Measurements from ENCODE around the gene CYTH1.

Gene CYTH1

GRCh38 chr17:78684026-78684425, 98.0 kb downstream of the CYTH1 start:
- peaks cover 17% of the 10 kb centered on the region; the same call in 1 of the 2 replicates for H3K36me3 ChIP-seq (ENCODE audit: insufficient read depth, low read length)
- no peak overlapping the region for H3K9ac ChIP-seq (ENCODE audit: low read depth, low read length)
- H3K9me3 ChIP-seq (ENCODE audit: control insufficient read depth, insufficient read depth, low read length): no peaks in the 10 kb centered on the region
- peaks cover 21% of the 10 kb centered on the region for H3K4me1 ChIP-seq (ENCODE audit: insufficient read depth, low read length)

DNA sequence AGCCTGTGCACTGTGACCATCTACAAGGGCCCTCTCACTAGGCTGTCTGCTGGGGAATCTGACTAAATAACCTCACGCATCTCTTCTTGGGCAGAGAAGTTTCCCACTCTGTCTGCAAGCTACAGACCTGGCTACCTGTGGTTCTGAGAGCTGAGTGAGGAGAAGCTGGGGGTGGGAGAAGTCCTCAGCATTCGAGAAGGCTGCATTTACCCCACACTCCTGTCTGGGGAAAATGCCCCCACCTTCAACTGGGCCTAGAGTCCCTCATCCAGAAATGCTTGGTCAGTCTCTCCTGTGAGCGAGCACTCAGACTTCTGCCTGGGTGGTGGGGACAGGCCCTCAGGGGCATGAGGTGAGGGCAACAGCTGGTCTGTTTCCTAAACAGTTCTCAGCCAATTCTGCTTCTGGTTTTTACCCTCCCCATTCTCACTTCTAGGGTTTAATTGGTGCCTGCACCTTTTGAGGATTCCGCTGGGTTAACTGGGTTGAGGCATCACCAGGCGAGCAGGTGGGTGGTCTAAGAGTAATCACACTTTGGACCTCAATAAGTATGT, 98.6 kb downstream of the CYTH1 start:
- H3K9me3 ChIP-seq (ENCODE audit: control insufficient read depth, insufficient read depth, low read length): no peaks in the 10 kb centered on the region
- peaks cover 21% of the 10 kb centered on the region for H3K4me1 ChIP-seq (ENCODE audit: insufficient read depth, low read length)
- H3K9ac ChIP-seq (ENCODE audit: low read depth, low read length): no peak overlapping the region
- H3K36me3 ChIP-seq (ENCODE audit: insufficient read depth, low read length): peaks cover 18% of the 10 kb centered on the region; the same call in 1 of the 2 replicates

- Histone ChIP-seq H3K9ac (ENCODE audit: low read depth, low read length) (no peak overlapping the region), H3K36me3 (ENCODE audit: insufficient read depth, low read length) (peaks cover 16% of the 10 kb centered on the region; the same call in 1 of the 2 replicates), H3K9me3 (ENCODE audit: control insufficient read depth, insufficient read depth, low read length) (no peaks in the 10 kb centered on the region), H3K4me1 (ENCODE audit: insufficient read depth, low read length) (peaks cover 21% of the 10 kb centered on the region)
Measured at GRCh38 chr17:78682363-78682762, 99.7 kb downstream of the CYTH1 start.

- Histone ChIP-seq H3K36me3 (ENCODE audit: insufficient read depth, low read length) (0 out of 2 replicates have a peak, but pooled peaks cover 16% of the 10 kb centered on the region), H3K4me1 (ENCODE audit: insufficient read depth, low read length) (peaks cover 17% of the 10 kb centered on the region; the same call in 1 of the 2 replicates), H3K9ac (ENCODE audit: low read depth, low read length) (no peak overlapping the region), H3K9me3 (ENCODE audit: control insufficient read depth, insufficient read depth, low read length) (no peaks in the 10 kb centered on the region)
Measured at GRCh38 chr17:78680436-78680835, 101.6 kb downstream of the CYTH1 start.

DNA sequence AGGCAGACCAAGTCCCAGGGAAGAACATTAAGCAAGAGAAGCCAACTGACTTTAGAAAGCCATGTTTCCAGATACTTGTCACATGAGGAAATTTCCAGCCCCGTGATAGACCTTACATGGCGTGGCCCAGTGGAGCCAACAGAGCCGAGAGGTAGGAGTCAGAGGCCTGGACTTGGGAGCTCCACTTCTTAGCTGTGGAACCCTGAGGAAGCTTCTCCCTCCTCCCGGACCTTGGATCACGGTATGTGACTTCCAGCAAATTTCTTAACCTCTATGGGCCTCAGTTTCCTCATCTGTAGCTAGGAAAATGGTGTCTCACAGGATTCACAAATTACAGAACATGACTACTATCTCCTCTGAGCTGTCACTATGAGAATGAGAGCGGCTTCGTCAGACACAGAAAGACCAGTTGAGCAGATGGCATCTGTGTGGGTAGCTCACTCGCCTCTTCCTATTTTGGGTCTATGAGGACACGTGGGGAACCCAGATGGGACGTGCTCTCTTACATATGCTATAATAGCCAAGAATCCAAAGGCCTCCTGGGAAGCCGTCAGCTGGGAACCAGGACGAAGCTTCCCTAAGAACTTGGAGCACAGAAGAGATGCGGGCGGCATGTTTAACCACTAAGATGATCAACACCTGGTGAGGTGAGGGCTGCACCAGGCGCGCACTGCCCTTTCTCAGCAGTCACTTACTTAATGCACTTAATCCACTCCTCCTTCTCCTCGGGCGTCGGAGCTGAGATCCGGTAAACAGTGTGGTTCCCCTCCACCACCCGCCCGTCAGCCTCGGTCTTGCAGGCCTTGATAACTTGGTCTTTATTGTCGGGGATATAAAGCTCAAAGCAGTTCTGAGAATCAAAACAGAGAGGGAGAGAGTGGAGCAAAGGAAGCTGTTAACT, 102.3 kb downstream of the CYTH1 start:
- Histone ChIP-seq H3K36me3 (ENCODE audit: insufficient read depth, low read length) (0 out of 2 replicates have a peak, but pooled peaks cover 16% of the 10 kb centered on the region), H3K9ac (ENCODE audit: low read depth, low read length) (no peak overlapping the region), H3K9me3 (ENCODE audit: control insufficient read depth, insufficient read depth, low read length) (no peaks in the 10 kb centered on the region), H3K4me1 (ENCODE audit: insufficient read depth, low read length) (peaks cover 17% of the 10 kb centered on the region; the same call in 1 of the 2 replicates)

DNA sequence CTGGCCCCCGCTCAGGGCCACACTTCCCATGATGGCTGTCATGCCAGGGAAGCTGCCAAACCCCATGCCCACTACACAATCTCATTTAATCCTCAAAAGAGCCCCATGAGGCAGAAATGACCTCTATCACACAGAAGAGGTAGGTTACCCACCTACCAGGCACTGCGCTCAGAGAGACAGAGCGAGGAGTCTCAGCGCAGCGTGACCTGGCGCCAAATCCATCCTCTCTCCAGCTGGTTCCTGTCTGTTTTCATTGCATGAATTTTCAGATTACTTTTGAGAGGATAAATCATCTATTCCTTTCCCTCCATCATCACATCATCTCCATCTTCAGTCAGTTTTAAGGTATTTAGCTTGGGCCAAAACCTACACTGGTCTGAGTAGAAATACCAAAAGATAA, 103.4 kb downstream of the CYTH1 start:
- Histone ChIP-seq H3K9ac (ENCODE audit: low read depth, low read length) (no peak overlapping the region), H3K4me1 (ENCODE audit: insufficient read depth, low read length) (peaks cover 17% of the 10 kb centered on the region; the same call in 1 of the 2 replicates), H3K9me3 (ENCODE audit: control insufficient read depth, insufficient read depth, low read length) (no peaks in the 10 kb centered on the region), H3K36me3 (ENCODE audit: insufficient read depth, low read length) (0 out of 2 replicates have a peak, but pooled peaks cover 16% of the 10 kb centered on the region)

DNA sequence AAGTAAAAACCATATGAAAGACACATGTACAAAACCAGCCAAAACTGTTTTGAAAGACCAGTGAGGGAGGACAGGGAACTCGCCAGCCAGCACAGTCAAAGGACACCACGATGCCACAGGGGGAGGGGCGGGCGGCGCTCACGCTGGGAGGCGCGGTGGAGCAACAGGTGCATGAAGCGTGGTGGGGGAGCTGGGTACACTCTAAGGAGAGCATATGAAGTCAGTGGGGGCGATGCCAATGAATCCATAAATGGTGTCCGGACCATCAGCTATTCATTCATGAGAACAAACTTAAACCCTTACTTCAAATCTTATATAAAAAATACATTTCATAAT, 103.9 kb downstream of the CYTH1 start:
- Histone ChIP-seq H3K9me3 (ENCODE audit: control insufficient read depth, insufficient read depth, low read length) (no peaks in the 10 kb centered on the region), H3K4me1 (ENCODE audit: insufficient read depth, low read length) (peaks cover 17% of the 10 kb centered on the region; the same call in 1 of the 2 replicates), H3K9ac (ENCODE audit: low read depth, low read length) (no peak overlapping the region), H3K36me3 (ENCODE audit: insufficient read depth, low read length) (0 out of 2 replicates have a peak, but pooled peaks cover 16% of the 10 kb centered on the region)

DNA sequence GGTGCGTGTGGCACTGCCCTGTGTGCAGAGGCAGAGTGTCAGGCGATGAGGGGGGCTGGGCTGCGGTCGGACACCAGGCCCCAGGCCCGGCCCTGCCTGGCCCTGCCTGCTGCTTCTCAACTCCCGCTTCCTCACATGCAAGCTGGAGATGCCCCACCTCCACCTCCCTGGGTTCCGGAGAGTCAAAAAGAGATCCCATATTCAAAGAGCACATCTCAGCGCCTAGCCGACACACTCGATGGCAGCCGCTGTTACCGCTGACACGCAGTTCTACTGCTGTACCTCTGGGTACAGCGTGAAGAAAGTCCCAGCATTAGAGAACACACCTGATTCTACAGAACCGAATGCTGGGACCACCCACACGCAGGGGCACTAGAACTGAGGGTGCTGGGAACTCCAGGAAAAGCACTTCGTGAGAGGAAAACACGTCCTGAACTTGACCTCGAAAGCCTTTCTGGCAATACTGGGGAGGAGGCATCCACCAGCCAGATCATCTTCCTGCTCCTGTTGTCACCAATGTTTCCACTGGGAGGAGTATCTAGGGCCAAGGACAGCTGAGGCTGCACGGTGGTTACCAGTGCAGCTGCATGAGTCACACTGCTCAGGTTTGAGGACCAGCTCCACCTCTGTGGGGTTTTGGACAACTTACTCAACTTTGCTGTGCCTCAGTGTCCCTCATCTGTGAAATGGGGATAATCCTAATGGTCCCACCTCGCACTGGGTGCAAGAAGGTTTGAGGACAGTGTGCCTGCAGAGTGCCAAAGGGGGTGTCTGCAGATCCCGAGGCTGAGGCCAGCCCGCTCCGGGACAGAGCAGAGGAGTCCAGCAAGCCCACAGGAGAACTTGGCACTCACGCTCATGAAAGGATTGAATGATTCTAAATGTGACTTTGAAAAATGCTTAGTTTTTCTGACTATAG, 104.5 kb downstream of the CYTH1 start:
- H3K36me3 ChIP-seq (ENCODE audit: insufficient read depth, low read length): 0 out of 2 replicates have a peak, but pooled peaks cover 16% of the 10 kb centered on the region
- no peaks in the 10 kb centered on the region for H3K9me3 ChIP-seq (ENCODE audit: control insufficient read depth, insufficient read depth, low read length)
- peaks cover 17% of the 10 kb centered on the region; the same call in 1 of the 2 replicates for H3K4me1 ChIP-seq (ENCODE audit: insufficient read depth, low read length)
- no peak overlapping the region for H3K9ac ChIP-seq (ENCODE audit: low read depth, low read length)

GRCh38 chr17:78676412-78677302, 105.4 kb downstream of the CYTH1 start:
- no peaks in the 10 kb centered on the region for H3K9me3 ChIP-seq (ENCODE audit: control insufficient read depth, insufficient read depth, low read length)
- H3K36me3 ChIP-seq (ENCODE audit: insufficient read depth, low read length): 0 out of 2 replicates have a peak, but pooled peaks cover 16% of the 10 kb centered on the region
- no peak overlapping the region for H3K9ac ChIP-seq (ENCODE audit: low read depth, low read length)
- peaks cover 17% of the 10 kb centered on the region; the same call in 1 of the 2 replicates for H3K4me1 ChIP-seq (ENCODE audit: insufficient read depth, low read length)

- Histone ChIP-seq H3K4me1 (ENCODE audit: insufficient read depth, low read length) (peaks cover 10% of the 10 kb centered on the region; the same call in 1 of the 2 replicates), H3K9me3 (ENCODE audit: control insufficient read depth, insufficient read depth, low read length) (no peaks in the 10 kb centered on the region), H3K9ac (ENCODE audit: low read depth, low read length) (no peak overlapping the region), H3K36me3 (ENCODE audit: insufficient read depth, low read length) (0 out of 2 replicates have a peak, but pooled peaks cover 16% of the 10 kb centered on the region)
Measured at GRCh38 chr17:78675836-78676235, 106.2 kb downstream of the CYTH1 start.

GRCh38 chr17:78675316-78675616, 106.8 kb downstream of the CYTH1 start:
- Histone ChIP-seq H3K9me3 (ENCODE audit: control insufficient read depth, insufficient read depth, low read length) (no peaks in the 10 kb centered on the region), H3K36me3 (ENCODE audit: insufficient read depth, low read length) (0 out of 2 replicates have a peak, but pooled peaks cover 16% of the 10 kb centered on the region), H3K9ac (ENCODE audit: low read depth, low read length) (no peak overlapping the region), H3K4me1 (ENCODE audit: insufficient read depth, low read length) (peaks cover 4% of the 10 kb centered on the region; the same call in 1 of the 2 replicates)

- Histone ChIP-seq H3K4me1 (ENCODE audit: insufficient read depth, low read length) (no peaks in the 10 kb centered on the region), H3K36me3 (ENCODE audit: insufficient read depth, low read length) (0 out of 2 replicates have a peak, but pooled peaks cover 10% of the 10 kb centered on the region), H3K9ac (ENCODE audit: low read depth, low read length) (no peak overlapping the region), H3K9me3 (ENCODE audit: control insufficient read depth, insufficient read depth, low read length) (no peaks in the 10 kb centered on the region)
Measured at GRCh38 chr17:78674595-78675315, 107.3 kb downstream of the CYTH1 start.

DNA sequence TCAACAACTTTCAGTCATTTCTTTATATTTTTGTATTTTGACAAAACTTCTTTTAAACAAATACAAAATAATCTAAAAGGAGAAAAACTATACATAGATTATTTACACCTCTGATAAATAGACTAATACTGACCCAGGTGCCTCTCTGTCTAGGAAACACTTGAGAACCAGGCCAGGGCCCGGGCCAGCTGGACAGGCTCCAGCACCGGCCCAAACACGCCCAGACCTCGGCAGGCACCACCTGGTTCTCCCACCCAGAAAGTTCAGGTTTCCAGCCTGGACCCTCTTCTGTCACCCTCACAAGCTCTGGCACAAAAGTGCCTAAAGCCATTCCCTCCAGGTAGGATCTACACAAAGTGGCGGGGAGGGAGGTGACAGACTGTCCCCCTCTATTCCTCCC, 107.9 kb downstream of the CYTH1 start:
- Histone ChIP-seq H3K4me1 (ENCODE audit: insufficient read depth, low read length) (no peaks in the 10 kb centered on the region), H3K9ac (ENCODE audit: low read depth, low read length) (no peak overlapping the region), H3K9me3 (ENCODE audit: control insufficient read depth, insufficient read depth, low read length) (no peaks in the 10 kb centered on the region), H3K36me3 (ENCODE audit: insufficient read depth, low read length) (0 out of 2 replicates have a peak, but pooled peaks cover 6% of the 10 kb centered on the region)
